T-helper 2 cell treated with Interferon-gamma antibody and Interleukin-4, amounts not matched to agents 100 ng/mL and 5 ng/mL, for 36 hours (primary cell): ENCODE measurements around the gene SCN4A. TPM values are rescaled to one million over a fixed set of nuclear protein-coding genes. Genes with fewer than 3 reads are reported as not detected.
"Not testable (repeated sequence)": the region's sequence is repeated elsewhere in the genome, so short reads cannot be mapped to it uniquely, and the experiment has no call there.

Experiments used
- intact Hi-C: fragments of 100-400 bp; cut with micrococcal nuclease; formaldehyde crosslinking; loops from one replicate; pipeline ENCODE4 v1.15.1; 2023
- total RNA-seq: library from RNA; stranded (reverse); gene quantifications from 2 replicates; pipeline ENCODE4 v1.2.3, GENCODE V29; 2022

The SCN4A gene
- total RNA-seq, 1 donor from 2014 or later: 0.05 TPM

DNA sequence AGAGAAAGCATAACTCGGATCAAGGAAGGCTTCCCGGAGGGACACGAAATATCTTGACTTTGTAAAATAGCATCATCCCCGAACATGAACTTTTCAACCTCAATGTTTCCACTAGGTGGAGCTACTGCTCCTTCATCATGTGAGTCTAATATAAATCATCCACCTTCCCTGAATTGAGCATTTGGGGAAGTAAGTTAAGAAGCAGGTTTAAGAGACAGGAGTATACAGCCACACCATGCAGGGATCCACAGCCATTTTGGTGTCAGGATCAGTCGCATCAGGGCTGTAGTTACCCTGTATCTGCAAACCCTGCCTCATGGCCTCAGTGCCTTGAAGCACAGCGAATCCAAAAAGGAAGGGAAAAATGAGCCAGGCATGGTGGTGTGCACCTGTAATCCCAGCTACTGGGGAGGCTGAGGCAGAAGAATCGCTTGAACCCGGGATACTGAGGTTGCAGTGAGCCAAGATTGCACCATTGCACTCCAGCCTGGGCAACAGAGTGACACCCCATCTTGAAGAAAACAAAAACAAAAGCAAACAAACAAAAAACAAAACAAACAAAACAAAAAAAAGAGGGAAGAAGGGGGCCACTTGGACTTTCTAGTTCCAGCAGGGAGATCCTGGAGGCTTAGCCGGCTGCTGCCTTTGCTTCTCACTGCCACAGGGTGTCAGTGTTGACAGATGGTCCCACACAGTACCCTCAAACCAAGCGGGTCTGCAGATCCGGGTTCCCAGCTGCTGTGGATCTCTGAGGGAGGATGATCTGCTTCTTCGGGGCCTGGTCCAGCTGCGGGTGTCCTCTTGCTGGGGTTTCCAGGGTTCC lies 83.5 kb downstream of the SCN4A start:
- intact Hi-C loops: not testable (repeated sequence)

Other genes with a start within 250 kb of the SCN4A start
- 54.1 and 54.8 TPM in 2 replicates for gene STRADA, start 231.1 kb downstream of the SCN4A start, total RNA-seq
- 63.4 and 63.8 TPM in 2 replicates for gene CCDC47, start 199.3 kb downstream of the SCN4A start, total RNA-seq
- gene DDX42, start 198.7 kb downstream of the SCN4A start, total RNA-seq: 123 and 129 TPM in 2 replicates
- 158 and 166 TPM in 2 replicates for gene PSMC5, start 145.5 kb downstream of the SCN4A start, total RNA-seq
- gene FTSJ3, start 145.3 kb downstream of the SCN4A start, total RNA-seq: 57.2 and 63.6 TPM in 2 replicates
- gene SMARCD2, start 130.2 kb downstream of the SCN4A start, total RNA-seq: 138 and 139 TPM in 2 replicates
- gene CSH2, start 99.2 kb downstream of the SCN4A start, total RNA-seq: not detected in 2 replicates
- gene GH2, start 91.0 kb downstream of the SCN4A start, total RNA-seq: not detected in 2 replicates
- gene CSH1, start 76.3 kb downstream of the SCN4A start, total RNA-seq: not detected in 2 replicates
- gene CSHL1, start 61.7 kb downstream of the SCN4A start, total RNA-seq: not detected in 2 replicates
- gene GH1, start 54.1 kb downstream of the SCN4A start, total RNA-seq: 0.50 TPM in 1 of 2 replicates, not detected in the other
- 38.3 and 41.0 TPM in 2 replicates for gene CD79B, start 40.6 kb downstream of the SCN4A start, total RNA-seq
- 1.5 and 1.8 TPM in 2 replicates for gene PRR29, start 25.4 kb upstream of the SCN4A start, total RNA-seq
- 98.1 and 98.9 TPM in 2 replicates for gene ICAM2, start 47.7 kb upstream of the SCN4A start, total RNA-seq
- gene ERN1, start 157.2 kb upstream of the SCN4A start, total RNA-seq: 117 and 127 TPM in 2 replicates